Fibroblast of lung (primary cell): ENCODE results near the gene ACADS.

Experiments used
- EZH2 ChIP-seq: IDR thresholded peaks from 2 replicates; pipeline ENCODE4 v1.5.1; 2012; ENCODE audit warnings: low read length, control low read depth, mild to moderate bottlenecking; ENCODE audit errors: missing control alignments
- TF ChIP-seq, protein P1 (sequence below), 2 donors: IDR thresholded peaks in 1 of 2; conservative IDR thresholded peaks in 1 of 2; 1 replicate in 1 of 2; 2 replicates in 1 of 2; pipeline ENCODE4 v1.5.1; 2011 to 2012; ENCODE audit warnings: low read length in 2 of 2, control low read depth in 1 of 2, inconsistent platforms in 1 of 2, low read depth in 1 of 2, mild to moderate bottlenecking in 1 of 2

- no peak for TF ChIP-seq EZH2
- TF ChIP-seq, protein P1, sequence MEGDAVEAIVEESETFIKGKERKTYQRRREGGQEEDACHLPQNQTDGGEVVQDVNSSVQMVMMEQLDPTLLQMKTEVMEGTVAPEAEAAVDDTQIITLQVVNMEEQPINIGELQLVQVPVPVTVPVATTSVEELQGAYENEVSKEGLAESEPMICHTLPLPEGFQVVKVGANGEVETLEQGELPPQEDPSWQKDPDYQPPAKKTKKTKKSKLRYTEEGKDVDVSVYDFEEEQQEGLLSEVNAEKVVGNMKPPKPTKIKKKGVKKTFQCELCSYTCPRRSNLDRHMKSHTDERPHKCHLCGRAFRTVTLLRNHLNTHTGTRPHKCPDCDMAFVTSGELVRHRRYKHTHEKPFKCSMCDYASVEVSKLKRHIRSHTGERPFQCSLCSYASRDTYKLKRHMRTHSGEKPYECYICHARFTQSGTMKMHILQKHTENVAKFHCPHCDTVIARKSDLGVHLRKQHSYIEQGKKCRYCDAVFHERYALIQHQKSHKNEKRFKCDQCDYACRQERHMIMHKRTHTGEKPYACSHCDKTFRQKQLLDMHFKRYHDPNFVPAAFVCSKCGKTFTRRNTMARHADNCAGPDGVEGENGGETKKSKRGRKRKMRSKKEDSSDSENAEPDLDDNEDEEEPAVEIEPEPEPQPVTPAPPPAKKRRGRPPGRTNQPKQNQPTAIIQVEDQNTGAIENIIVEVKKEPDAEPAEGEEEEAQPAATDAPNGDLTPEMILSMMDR (conservative IDR thresholded peaks at IDR 0.05 in 1 of 2, IDR thresholded peaks at IDR 0.05 in 1 of 2; ENCODE audit: low read depth in 1 of 2, low read length in 2 of 2): no peak
Observed at GRCh38 chr12:120726961-120727360, 1.3 kb downstream of the ACADS start.
